ENCODE data around the gene SCN3B.

DNA sequence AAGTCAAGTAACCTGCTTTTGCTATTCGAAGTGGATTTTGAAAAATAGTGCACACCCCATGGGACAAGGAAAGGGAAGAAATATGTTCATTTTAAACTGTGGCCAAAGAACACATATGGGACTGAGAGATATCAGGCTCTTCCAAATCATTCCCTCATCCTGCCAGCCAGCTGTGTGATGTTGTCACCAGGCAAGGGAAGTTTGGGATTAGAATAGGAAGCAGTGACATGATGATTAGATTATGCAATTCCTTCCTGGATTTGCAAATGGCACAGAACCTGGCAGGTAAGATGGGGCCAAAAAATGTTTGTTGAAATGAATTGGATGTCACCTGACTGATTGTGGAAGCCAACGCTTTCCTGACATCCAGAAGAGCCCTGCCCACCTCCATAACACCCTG, 4.9 kb upstream of the SCN3B start:
- TF ChIP-seq, protein P1, sequence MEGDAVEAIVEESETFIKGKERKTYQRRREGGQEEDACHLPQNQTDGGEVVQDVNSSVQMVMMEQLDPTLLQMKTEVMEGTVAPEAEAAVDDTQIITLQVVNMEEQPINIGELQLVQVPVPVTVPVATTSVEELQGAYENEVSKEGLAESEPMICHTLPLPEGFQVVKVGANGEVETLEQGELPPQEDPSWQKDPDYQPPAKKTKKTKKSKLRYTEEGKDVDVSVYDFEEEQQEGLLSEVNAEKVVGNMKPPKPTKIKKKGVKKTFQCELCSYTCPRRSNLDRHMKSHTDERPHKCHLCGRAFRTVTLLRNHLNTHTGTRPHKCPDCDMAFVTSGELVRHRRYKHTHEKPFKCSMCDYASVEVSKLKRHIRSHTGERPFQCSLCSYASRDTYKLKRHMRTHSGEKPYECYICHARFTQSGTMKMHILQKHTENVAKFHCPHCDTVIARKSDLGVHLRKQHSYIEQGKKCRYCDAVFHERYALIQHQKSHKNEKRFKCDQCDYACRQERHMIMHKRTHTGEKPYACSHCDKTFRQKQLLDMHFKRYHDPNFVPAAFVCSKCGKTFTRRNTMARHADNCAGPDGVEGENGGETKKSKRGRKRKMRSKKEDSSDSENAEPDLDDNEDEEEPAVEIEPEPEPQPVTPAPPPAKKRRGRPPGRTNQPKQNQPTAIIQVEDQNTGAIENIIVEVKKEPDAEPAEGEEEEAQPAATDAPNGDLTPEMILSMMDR (conservative IDR thresholded peaks at IDR 0.05; ENCODE audit: low read depth, low read length) = no peak
- no peak for TF ChIP-seq EZH2 (IDR thresholded peaks at IDR 0.05; ENCODE audit: low read length, unreplicated experiment)
